Muscle of leg (tissue), 11 donors: ENCODE data around the gene CAPSL. TPM values are rescaled to one million over a fixed set of nuclear protein-coding genes. Genes with fewer than 3 reads are reported as not detected.

Source experiments
- DNase-seq: peaks from one replicate; pipeline ENCODE4 v3.0.0; 2013
- H3K27ac ChIP-seq: one replicate; pipeline ENCODE4 v1.5.1; 2013; ENCODE audit warnings: mild to moderate bottlenecking, low read length, control low read depth
- H3K27me3 ChIP-seq: one replicate; pipeline ENCODE4 v1.6.1; 2013; ENCODE audit warnings: low read length; ENCODE audit not compliant: control insufficient read depth, insufficient read depth
- H3K36me3 ChIP-seq: one replicate; pipeline ENCODE4 v1.6.1; 2013; ENCODE audit warnings: low read length; ENCODE audit not compliant: control insufficient read depth, insufficient read depth
- H3K4me1 ChIP-seq: one replicate; pipeline ENCODE4 v1.6.1; 2013; ENCODE audit warnings: low read length; ENCODE audit not compliant: control insufficient read depth, insufficient read depth
- H3K4me3 ChIP-seq: one replicate; pipeline ENCODE4 v1.5.1; 2013; ENCODE audit warnings: low read length, control low read depth
- H3K9me3 ChIP-seq: replicated peaks from 2 replicates; pipeline ENCODE4 v1.6.1; 2013; ENCODE audit warnings: low read depth, low read length; ENCODE audit not compliant: control insufficient read depth
- WGBS: methylation state at CpG from one replicate; pipeline ENCODE4 v1.1.5; 2013; ENCODE audit warnings: missing lambda C conversion rate; ENCODE audit not compliant: insufficient coverage; 5-methylcytosine and 5-hydroxymethylcytosine counted together
- polyA plus RNA-seq, 8 donors: library from polyadenylated mRNA; unstranded; fragments of 120-200 nt; gene quantifications; one replicate each; pipeline versions ENCODE4 v1.2.1 to v1.2.3, GENCODE V29; 2013; ENCODE audit warnings: inconsistent platforms in 1 of 8, low replicate concordance in 1 of 8; ENCODE audit not compliant: insufficient read length in 8 of 8, insufficient read depth in 1 of 8
- total RNA-seq: library from RNA; stranded (reverse); fragments of 120-200 nt; gene quantifications from one replicate; pipeline ENCODE4 v1.2.4, GENCODE V29; 2013

The CAPSL gene
- total and polyA plus RNA-seq, 9 donors, result 0.32 TPM; not detected in 8

GRCh38 chr5:35877655-35878054 is 60.8 kb downstream of the CAPSL start:
- no peaks in the 10 kb centered on the region for H3K4me1 ChIP-seq
- WGBS, result no CpG with 5 or more reads among the region's 2 CpGs
- no peak overlapping the region for H3K4me3 ChIP-seq
- no peaks in the 10 kb centered on the region for H3K36me3 ChIP-seq
- no peaks in the 10 kb centered on the region for H3K27me3 ChIP-seq
- no peaks in the 10 kb centered on the region for H3K9me3 ChIP-seq
- no peak for DNase-seq
- H3K27ac ChIP-seq, result no peak overlapping the region

- no peak overlapping the region for H3K4me3 ChIP-seq
- H3K36me3 ChIP-seq, result no peaks in the 10 kb centered on the region
These were observed 61.5 kb downstream of the CAPSL start for GRCh38 chr5:35876922-35877321.

GRCh38 chr5:35876454-35876853 is 62.0 kb downstream of the CAPSL start:
- no peaks in the 10 kb centered on the region for H3K27me3 ChIP-seq
- no peak for DNase-seq
- H3K4me1 ChIP-seq, result no peaks in the 10 kb centered on the region
- H3K36me3 ChIP-seq, result no peaks in the 10 kb centered on the region
- H3K4me3 ChIP-seq, result no peak overlapping the region
- no peak overlapping the region for H3K27ac ChIP-seq
- H3K9me3 ChIP-seq, result no peaks in the 10 kb centered on the region
- WGBS, result no CpG with 5 or more reads among the region's 2 CpGs

More at GRCh38 chr5:35876922-35877321, 61.5 kb downstream of the CAPSL start:
- DNase-seq, result no peak
- no peaks in the 10 kb centered on the region for H3K27me3 ChIP-seq
- no peaks in the 10 kb centered on the region for H3K9me3 ChIP-seq
- no peak overlapping the region for H3K27ac ChIP-seq
- H3K4me1 ChIP-seq, result no peaks in the 10 kb centered on the region
- no CpG with 5 or more reads among the region's 3 CpGs for WGBS

DNA sequence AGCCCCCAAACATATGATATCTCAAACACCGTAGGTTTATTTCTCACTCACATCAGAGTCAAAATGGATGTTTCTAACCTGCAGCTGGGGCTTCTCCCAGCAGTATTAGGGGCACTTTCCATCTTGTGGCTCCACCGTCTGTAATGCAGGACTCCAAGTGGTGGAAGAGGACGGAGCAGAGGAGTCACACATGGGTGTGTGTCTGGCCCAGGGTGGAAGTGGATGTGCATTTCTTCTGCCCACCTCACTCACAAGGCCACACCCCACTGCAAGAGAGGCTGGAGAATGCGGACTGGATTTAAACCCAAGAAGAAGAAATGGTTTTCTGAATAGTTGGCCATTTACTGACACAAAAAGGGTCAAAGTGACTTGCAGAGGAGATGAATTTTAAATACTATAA is 67.8 kb downstream of the CAPSL start:
- H3K27ac ChIP-seq, result no peak overlapping the region
- 80% methylated on average over 1 of the region's 4 CpGs for WGBS
- no peak overlapping the region for H3K4me3 ChIP-seq
- no peaks in the 10 kb centered on the region for H3K9me3 ChIP-seq
- no peaks in the 10 kb centered on the region for H3K27me3 ChIP-seq
- DNase-seq, result no peak
- no peaks in the 10 kb centered on the region for H3K36me3 ChIP-seq
- H3K4me1 ChIP-seq, result no peaks in the 10 kb centered on the region

DNA sequence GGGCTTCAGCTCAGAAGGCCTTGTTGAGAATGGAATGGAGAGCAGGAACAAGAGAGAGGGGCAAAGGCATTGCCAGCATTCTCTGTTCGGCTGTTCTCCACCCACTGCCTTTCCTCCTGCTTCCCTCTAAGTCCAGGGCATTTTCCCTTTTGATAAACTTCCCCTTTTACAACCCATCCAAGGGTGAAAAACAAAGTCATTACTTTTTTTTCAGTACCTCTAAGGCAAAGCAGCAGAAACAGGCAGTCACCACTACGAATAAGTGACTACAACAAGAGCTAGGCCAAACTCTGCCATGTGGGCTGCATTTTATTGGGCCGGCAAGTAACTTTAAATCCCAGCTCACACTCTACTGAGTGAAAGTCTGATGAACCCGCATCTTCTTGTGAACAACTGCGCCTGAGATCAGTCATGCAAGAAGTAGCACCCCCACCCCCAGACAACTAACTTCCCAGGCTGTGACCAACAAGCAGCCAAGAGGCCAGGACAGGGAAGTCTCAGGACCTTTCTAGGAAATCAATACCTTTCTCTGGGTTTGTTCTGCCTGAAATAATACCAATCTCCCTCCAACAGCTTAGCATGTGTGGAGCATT is 68.6 kb downstream of the CAPSL start:
- Histone ChIP-seq H3K9me3 (no peaks in the 10 kb centered on the region), H3K4me1 (no peaks in the 10 kb centered on the region), H3K27me3 (no peaks in the 10 kb centered on the region), H3K27ac (no peak overlapping the region), H3K36me3 (no peaks in the 10 kb centered on the region), H3K4me3 (no peak overlapping the region)
- WGBS, result 52% methylated on average over 4 of the region's 5 CpGs
- DNase-seq, result no peak

- no peaks in the 10 kb centered on the region for H3K36me3 ChIP-seq
- H3K4me3 ChIP-seq, result no peak overlapping the region
- H3K4me1 ChIP-seq, result no peaks in the 10 kb centered on the region
- no peak for DNase-seq
- H3K9me3 ChIP-seq, result no peaks in the 10 kb centered on the region
- no peak overlapping the region for H3K27ac ChIP-seq
- 94% methylated on average over 2 of the region's 4 CpGs for WGBS
- no peaks in the 10 kb centered on the region for H3K27me3 ChIP-seq
These were observed 70.4 kb downstream of the CAPSL start for GRCh38 chr5:35867998-35868397.

GRCh38 chr5:35863159-35863558 is 75.3 kb downstream of the CAPSL start:
- DNase-seq, result no peak
- Histone ChIP-seq H3K27me3 (no peaks in the 10 kb centered on the region), H3K4me1 (no peaks in the 10 kb centered on the region), H3K4me3 (no peak overlapping the region), H3K36me3 (no peaks in the 10 kb centered on the region), H3K27ac (no peak overlapping the region), H3K9me3 (no peaks in the 10 kb centered on the region)
- WGBS, result no CpG with 5 or more reads among the region's 3 CpGs

GRCh38 chr5:35862126-35862525 is 76.3 kb downstream of the CAPSL start:
- no peak for DNase-seq
- no peaks in the 10 kb centered on the region for H3K27me3 ChIP-seq
- no peak overlapping the region for H3K27ac ChIP-seq
- no peaks in the 10 kb centered on the region for H3K36me3 ChIP-seq
- no peaks in the 10 kb centered on the region for H3K4me1 ChIP-seq
- WGBS, result 91% methylated on average over 2 of the region's 2 CpGs
- H3K4me3 ChIP-seq, result no peak overlapping the region
- H3K9me3 ChIP-seq, result no peaks in the 10 kb centered on the region

DNA sequence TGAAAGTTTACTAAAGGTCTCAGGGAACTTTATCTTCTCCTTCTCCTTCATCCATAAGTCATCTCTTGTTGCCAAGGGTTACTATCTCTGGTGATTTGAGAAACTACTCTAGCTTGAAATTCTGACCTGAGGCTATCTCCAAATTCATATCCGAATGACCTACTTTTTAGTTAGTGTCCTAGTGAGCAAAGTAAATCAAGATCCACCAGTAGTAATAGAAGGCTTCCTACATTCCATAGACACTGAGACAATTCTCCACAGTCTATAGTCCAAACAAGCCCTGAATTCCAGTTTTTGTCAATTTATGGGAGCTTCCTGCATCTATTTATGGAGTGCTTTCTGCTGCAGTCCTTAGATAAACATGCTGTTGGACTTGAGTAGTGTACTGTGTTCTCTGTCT is 76.7 kb downstream of the CAPSL start:
- no peak overlapping the region for H3K4me3 ChIP-seq
- WGBS, result no CpG with 5 or more reads among the region's 1 CpG

GRCh38 chr5:35860686-35861085 is 77.7 kb downstream of the CAPSL start:
- H3K4me3 ChIP-seq, result no peak overlapping the region
- no peaks in the 10 kb centered on the region for H3K27me3 ChIP-seq

More for the DNA sequence above, 76.7 kb downstream of the CAPSL start:
- Histone ChIP-seq H3K27me3 (no peaks in the 10 kb centered on the region), H3K4me1 (no peaks in the 10 kb centered on the region), H3K36me3 (no peaks in the 10 kb centered on the region), H3K27ac (no peak overlapping the region), H3K9me3 (no peaks in the 10 kb centered on the region)
- DNase-seq, result no peak

GRCh38 chr5:35859101-35859661 is 79.2 kb downstream of the CAPSL start:
- H3K36me3 ChIP-seq, result no peaks in the 10 kb centered on the region
- H3K9me3 ChIP-seq, result no peaks in the 10 kb centered on the region
- no peak for DNase-seq
- H3K4me3 ChIP-seq, result no peak overlapping the region
- H3K27ac ChIP-seq, result no peak overlapping the region
- 100% methylated on average over 1 of the region's 3 CpGs for WGBS
- H3K4me1 ChIP-seq, result no peaks in the 10 kb centered on the region
- no peaks in the 10 kb centered on the region for H3K27me3 ChIP-seq

More at GRCh38 chr5:35860686-35861085, 77.7 kb downstream of the CAPSL start:
- Histone ChIP-seq H3K36me3 (no peaks in the 10 kb centered on the region), H3K27ac (no peak overlapping the region), H3K4me1 (no peaks in the 10 kb centered on the region), H3K9me3 (no peaks in the 10 kb centered on the region)
- WGBS, result no CpG with 5 or more reads among the region's 1 CpG
- no peak for DNase-seq
